Activated CD4-positive, CD25-positive, alpha-beta regulatory T cell treated with anti-CD3 and anti-CD28 coated beads, Interleukin-2, amount 50 U/mL, for 72 hours (primary cell): ENCODE measurements around the gene ADPRHL1.

ENCODE experiments used
- DNase-seq: peaks from one replicate; pipeline ENCODE4 v3.0.0; 2021

Gene ADPRHL1

GRCh38 chr13:113367020-113367560, 86.2 kb downstream of the ADPRHL1 start:
- no peak for DNase-seq

GRCh38 chr13:113365971-113366588, 87.2 kb downstream of the ADPRHL1 start:
- DNase-seq = no peak

GRCh38 chr13:113365583-113365970, 87.7 kb downstream of the ADPRHL1 start:
- no peak for DNase-seq

GRCh38 chr13:113364901-113365582, 88.2 kb downstream of the ADPRHL1 start:
- DNase-seq = no peak

GRCh38 chr13:113364311-113364889, 88.9 kb downstream of the ADPRHL1 start:
- DNase-seq = no peak

- DNase-seq = no peak
Observed at GRCh38 chr13:113361406-113361805, 91.9 kb downstream of the ADPRHL1 start.

GRCh38 chr13:113360446-113360845, 92.8 kb downstream of the ADPRHL1 start:
- no peak for DNase-seq

- DNase-seq = no peak
Observed at GRCh38 chr13:113359571-113359970, 93.7 kb downstream of the ADPRHL1 start.

- no peak for DNase-seq
Observed at GRCh38 chr13:113358653-113359190, 94.6 kb downstream of the ADPRHL1 start.

GRCh38 chr13:113357529-113357928, 95.8 kb downstream of the ADPRHL1 start:
- DNase-seq = no peak

- no peak for DNase-seq
Observed at GRCh38 chr13:113356596-113356995, 96.7 kb downstream of the ADPRHL1 start.

- DNase-seq = no peak
Observed at GRCh38 chr13:113355621-113356020, 97.7 kb downstream of the ADPRHL1 start.

- DNase-seq = no peak
Observed at GRCh38 chr13:113354831-113355610, 98.3 kb downstream of the ADPRHL1 start.

GRCh38 chr13:113353254-113353653, 100.0 kb downstream of the ADPRHL1 start:
- DNase-seq = no peak

GRCh38 chr13:113351514-113352026, 101.7 kb downstream of the ADPRHL1 start:
- DNase-seq = no peak

GRCh38 chr13:113350938-113351335, 102.4 kb downstream of the ADPRHL1 start:
- no peak for DNase-seq

GRCh38 chr13:113350065-113350937, 103.0 kb downstream of the ADPRHL1 start:
- no peak for DNase-seq
